HG02981 (cell line): ENCODE results near the gene CITED4.
A peak's percentile ranks its signal among the peaks of the same experiment; 100 is the strongest.
"Not testable (repeated sequence)": the region's sequence is repeated elsewhere in the genome, so short reads cannot be mapped to it uniquely, and the experiment has no call there.

Source experiments
- ATAC-seq: cut with Tn5 transposase; IDR thresholded peaks from one replicate; pipeline ENCODE4 v1.9.1; 2021; ENCODE audit warnings: mild to moderate bottlenecking, moderate library complexity; ENCODE audit not compliant: unreplicated experiment

CITED4 gene

GRCh38 chr1:40862008-40862863 is at the start of gene CITED4:
CITED4 (minus strand) TSS chr1:40862363; CDS start chr1:40862127, 236 bp downstream.
- peak; percentile 89 for ATAC-seq

GRCh38 chr1:40911105-40911504 is 48.9 kb upstream of the CITED4 start:
- no peak for ATAC-seq

- no peak for ATAC-seq
Measured at GRCh38 chr1:40909281-40909680, 47.1 kb upstream of the CITED4 start.

GRCh38 chr1:40908350-40908749 is 46.2 kb upstream of the CITED4 start:
- no peak for ATAC-seq

GRCh38 chr1:40907899-40908298 is 45.7 kb upstream of the CITED4 start:
- no peak for ATAC-seq

GRCh38 chr1:40906781-40907400 is 44.7 kb upstream of the CITED4 start:
- ATAC-seq: no peak

GRCh38 chr1:40905061-40905460 is 42.9 kb upstream of the CITED4 start:
- ATAC-seq: no peak

GRCh38 chr1:40903106-40903505 is 40.9 kb upstream of the CITED4 start:
- no peak for ATAC-seq

- ATAC-seq: no peak
Measured at GRCh38 chr1:40901886-40902852, 40.0 kb upstream of the CITED4 start.

- no peak for ATAC-seq
Measured at GRCh38 chr1:40899230-40899870, 37.2 kb upstream of the CITED4 start.

- no peak for ATAC-seq
Measured at GRCh38 chr1:40898431-40898901, 36.3 kb upstream of the CITED4 start.

GRCh38 chr1:40897513-40897912 is 35.4 kb upstream of the CITED4 start:
- no peak for ATAC-seq

GRCh38 chr1:40896482-40896881 is 34.3 kb upstream of the CITED4 start:
- ATAC-seq: no peak

GRCh38 chr1:40895601-40896000 is 33.4 kb upstream of the CITED4 start:
- ATAC-seq: no peak

- not testable (repeated sequence) for ATAC-seq
Measured at GRCh38 chr1:40894858-40895257, 32.7 kb upstream of the CITED4 start.

- ATAC-seq: no peak
Measured at GRCh38 chr1:40894455-40894854, 32.3 kb upstream of the CITED4 start.

- ATAC-seq: no peak
Measured at GRCh38 chr1:40893946-40894345, 31.8 kb upstream of the CITED4 start.

GRCh38 chr1:40892354-40892753 is 30.2 kb upstream of the CITED4 start:
- no peak for ATAC-seq

GRCh38 chr1:40890771-40891170 is 28.6 kb upstream of the CITED4 start:
- ATAC-seq: no peak

GRCh38 chr1:40887652-40888051 is 25.5 kb upstream of the CITED4 start:
- no peak for ATAC-seq

- no peak for ATAC-seq
Measured at GRCh38 chr1:40887012-40887378, 24.8 kb upstream of the CITED4 start.
